C4-2B (cell line): Measurements from ENCODE around the gene COPG2.

Experiments
- CTCF ChIP-seq: fragments of 450-650 bp; conservative IDR thresholded peaks from 2 replicates; pipeline ENCODE4 v1.5.1; 2017; ENCODE audit warnings: mild to moderate bottlenecking
- ZFX ChIP-seq: fragments of 450-650 bp; IDR thresholded peaks from 2 replicates; pipeline ENCODE4 v1.6.1; 2017

GRCh38 chr7:130521258-130521951, 147.1 kb downstream of the COPG2 start:
- no peak for TF ChIP-seq CTCF
- TF ChIP-seq ZFX = no peak
